SK-N-SH treated with all-trans-retinoic acid at 6 μM for 48 hours (cell line): ENCODE measurements around the gene MYLK.

ENCODE experiments used
- CSDC2 ChIP-seq: fragments of 250-450 bp; sonication (Bioruptor Pico); IDR thresholded peaks from 2 replicates; pipeline ENCODE4 v1.5.0; 2020; ENCODE audit warnings: mild to moderate bottlenecking, moderate library complexity
- ESRRG ChIP-seq: fragments of 250-450 bp; sonication (Bioruptor Pico); IDR thresholded peaks from 2 replicates; pipeline ENCODE4 v1.6.1; 2021; ENCODE audit warnings: mild to moderate bottlenecking
- OSR1 ChIP-seq: fragments of 250-450 bp; sonication (Bioruptor Pico); IDR thresholded peaks from 2 replicates; pipeline ENCODE4 v1.8.0; 2022; ENCODE audit warnings: moderate library complexity, mild to moderate bottlenecking, inconsistent platforms
- TOX ChIP-seq: fragments of 250-450 bp; sonication (Bioruptor Pico); IDR thresholded peaks from 2 replicates; pipeline ENCODE4 v1.8.0; 2021; ENCODE audit warnings: mild to moderate bottlenecking, moderate library complexity, borderline replicate concordance
- ZFP3 ChIP-seq: fragments of 250-450 bp; sonication (Bioruptor Pico); IDR thresholded peaks from 2 replicates; pipeline ENCODE4 v1.5.0; 2020; ENCODE audit warnings: mild to moderate bottlenecking, moderate library complexity
- ZFP30 ChIP-seq: fragments of 450-650 bp; formaldehyde crosslinking; IDR thresholded peaks from 2 replicates; pipeline ENCODE4 v1.5.0; 2022; ENCODE audit warnings: mild to moderate bottlenecking, moderate library complexity
- ZNF565 ChIP-seq: fragments of 450-650 bp; formaldehyde crosslinking; conservative IDR thresholded peaks from 2 replicates; pipeline ENCODE4 v1.5.0; 2020; ENCODE audit warnings: low read depth, mild to moderate bottlenecking, moderate library complexity
- TF ChIP-seq, protein P1 (sequence below): fragments of 250-450 bp; sonication (Bioruptor Pico); IDR thresholded peaks from 2 replicates; pipeline ENCODE4 v1.5.1; 2020; ENCODE audit warnings: low read depth, mild to moderate bottlenecking, moderate library complexity
- TF ChIP-seq, protein P2 (sequence below): fragments of 250-450 bp; sonication (Bioruptor Pico); IDR thresholded peaks from 2 replicates; pipeline ENCODE4 v1.8.0; 2020; ENCODE audit warnings: mild to moderate bottlenecking, moderate library complexity, borderline replicate concordance

- TF ChIP-seq, protein P1, sequence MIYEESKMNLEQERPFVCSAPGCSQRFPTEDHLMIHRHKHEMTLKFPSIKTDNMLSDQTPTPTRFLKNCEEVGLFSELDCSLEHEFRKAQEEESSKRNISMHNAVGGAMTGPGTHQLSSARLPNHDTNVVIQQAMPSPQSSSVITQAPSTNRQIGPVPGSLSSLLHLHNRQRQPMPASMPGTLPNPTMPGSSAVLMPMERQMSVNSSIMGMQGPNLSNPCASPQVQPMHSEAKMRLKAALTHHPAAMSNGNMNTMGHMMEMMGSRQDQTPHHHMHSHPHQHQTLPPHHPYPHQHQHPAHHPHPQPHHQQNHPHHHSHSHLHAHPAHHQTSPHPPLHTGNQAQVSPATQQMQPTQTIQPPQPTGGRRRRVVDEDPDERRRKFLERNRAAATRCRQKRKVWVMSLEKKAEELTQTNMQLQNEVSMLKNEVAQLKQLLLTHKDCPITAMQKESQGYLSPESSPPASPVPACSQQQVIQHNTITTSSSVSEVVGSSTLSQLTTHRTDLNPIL (CRISPR knock-in tag) = no peak
- TF ChIP-seq, protein P2, sequence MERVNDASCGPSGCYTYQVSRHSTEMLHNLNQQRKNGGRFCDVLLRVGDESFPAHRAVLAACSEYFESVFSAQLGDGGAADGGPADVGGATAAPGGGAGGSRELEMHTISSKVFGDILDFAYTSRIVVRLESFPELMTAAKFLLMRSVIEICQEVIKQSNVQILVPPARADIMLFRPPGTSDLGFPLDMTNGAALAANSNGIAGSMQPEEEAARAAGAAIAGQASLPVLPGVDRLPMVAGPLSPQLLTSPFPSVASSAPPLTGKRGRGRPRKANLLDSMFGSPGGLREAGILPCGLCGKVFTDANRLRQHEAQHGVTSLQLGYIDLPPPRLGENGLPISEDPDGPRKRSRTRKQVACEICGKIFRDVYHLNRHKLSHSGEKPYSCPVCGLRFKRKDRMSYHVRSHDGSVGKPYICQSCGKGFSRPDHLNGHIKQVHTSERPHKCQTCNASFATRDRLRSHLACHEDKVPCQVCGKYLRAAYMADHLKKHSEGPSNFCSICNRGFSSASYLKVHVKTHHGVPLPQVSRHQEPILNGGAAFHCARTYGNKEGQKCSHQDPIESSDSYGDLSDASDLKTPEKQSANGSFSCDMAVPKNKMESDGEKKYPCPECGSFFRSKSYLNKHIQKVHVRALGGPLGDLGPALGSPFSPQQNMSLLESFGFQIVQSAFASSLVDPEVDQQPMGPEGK (CRISPR knock-in tag) = no peak
- TF ChIP-seq CSDC2 (CRISPR knock-in tag) (no peak), TOX (no peak), OSR1 (no peak), ZFP30 (CRISPR knock-in tag) (no peak), ZFP3 (no peak), ESRRG (CRISPR knock-in tag) (no peak), ZNF565 (CRISPR knock-in tag) (no peak)
Observed at GRCh38 chr3:123692041-123692440, 192.1 kb downstream of the MYLK start.
